Hepatocyte (in vitro differentiated cells): ENCODE measurements around the gene ITGA7. TPM values are rescaled to one million over a fixed set of nuclear protein-coding genes. Genes with fewer than 3 reads are reported as not detected.

ENCODE experiments used
- DNase-seq: peaks from one replicate; pipeline ENCODE4 v3.0.0-alpha.2; 2016; ENCODE audit warnings: low spot score
- H2AFZ ChIP-seq: fragments of 200-600 bp; sonication (generic); 2 replicates; pipeline ENCODE4 v1.6.0; 2016; ENCODE audit warnings: antibody characterized with exemption, mild to moderate bottlenecking
- H3K27ac ChIP-seq: fragments of 200-600 bp; sonication (generic); 2 replicates; pipeline ENCODE4 v1.5.1; 2016; ENCODE audit warnings: mild to moderate bottlenecking
- H3K27me3 ChIP-seq: fragments of 200-600 bp; sonication (generic); 2 replicates; pipeline ENCODE4 v1.6.1; 2016
- H3K36me3 ChIP-seq: fragments of 200-600 bp; sonication (generic); replicated peaks from 2 replicates; pipeline ENCODE4 v1.5.1; 2016; ENCODE audit warnings: low read depth; ENCODE audit not compliant: insufficient read depth
- H3K4me1 ChIP-seq: fragments of 200-600 bp; sonication (generic); 2 replicates; pipeline ENCODE4 v1.5.1; 2016; ENCODE audit warnings: mild to moderate bottlenecking, moderate library complexity; ENCODE audit not compliant: insufficient read depth
- H3K4me2 ChIP-seq: fragments of 200-600 bp; sonication (generic); 2 replicates; pipeline ENCODE4 v1.6.0; 2016
- H3K4me3 ChIP-seq: fragments of 200-600 bp; sonication (generic); 2 replicates; pipeline ENCODE4 v1.5.1; 2016; ENCODE audit warnings: mild to moderate bottlenecking
- H3K79me2 ChIP-seq: fragments of 200-600 bp; sonication (generic); 2 replicates; pipeline ENCODE4 v1.6.0; 2017; ENCODE audit warnings: mild to moderate bottlenecking
- H3K9me2 ChIP-seq: fragments of 200-600 bp; sonication (generic); replicated peaks from 2 replicates; pipeline ENCODE4 v1.6.0; 2017; ENCODE audit warnings: mild to moderate bottlenecking; ENCODE audit not compliant: insufficient read depth
- H3K9me3 ChIP-seq: fragments of 200-600 bp; sonication (generic); 2 replicates; pipeline ENCODE4 v1.5.1; 2016; ENCODE audit warnings: low read depth, mild to moderate bottlenecking
- H4K20me1 ChIP-seq: fragments of 200-600 bp; sonication (generic); 2 replicates; pipeline ENCODE4 v1.6.0; 2016; ENCODE audit warnings: mild to moderate bottlenecking; ENCODE audit not compliant: insufficient read depth, poor library complexity, severe bottlenecking
- EZH2 ChIP-seq: fragments of 200-600 bp; sonication (generic); IDR thresholded peaks from 2 replicates; pipeline ENCODE4 v1.6.1; 2016; ENCODE audit warnings: antibody characterized with exemption, mild to moderate bottlenecking, borderline replicate concordance
- EZH2phosphoT487 ChIP-seq: fragments of 200-600 bp; sonication (generic); IDR thresholded peaks from one replicate; pipeline ENCODE4 v1.6.1; 2018; ENCODE audit warnings: antibody characterized with exemption, mild to moderate bottlenecking, low read depth, moderate library complexity; ENCODE audit not compliant: unreplicated experiment, severe bottlenecking
- WGBS: methylation state at CpG from one replicate; pipeline ENCODE4 v1.1.6; 2016; ENCODE audit warnings: low lambda C conversion rate; ENCODE audit errors: missing lambda C conversion rate; 5-methylcytosine and 5-hydroxymethylcytosine counted together
- polyA plus RNA-seq: library from polyadenylated mRNA; unstranded; fragments of >200 nt; fragmentation: Nextera tagmentation; extraction: Ambion mirVana; gene quantifications from 2 replicates; pipeline ENCODE4 v1.2.1, GENCODE V29; 2016
- total RNA-seq: library from RNA; depleted of rRNA; stranded (reverse); fragments of >200 nt; gene quantifications from 2 replicates; pipeline ENCODE4 v1.2.3, GENCODE V29; 2014
- TF ChIP-seq, protein P1 (sequence below): fragments of 200-600 bp; sonication (generic); IDR thresholded peaks from 2 replicates; pipeline ENCODE4 v1.5.1; 2016; ENCODE audit warnings: antibody characterized with exemption, mild to moderate bottlenecking; ENCODE audit not compliant: poor library complexity

ITGA7 gene
- total and polyA plus RNA-seq, 2 experiments from 2014 or later, result 15.2 to 22.8 TPM

DNA sequence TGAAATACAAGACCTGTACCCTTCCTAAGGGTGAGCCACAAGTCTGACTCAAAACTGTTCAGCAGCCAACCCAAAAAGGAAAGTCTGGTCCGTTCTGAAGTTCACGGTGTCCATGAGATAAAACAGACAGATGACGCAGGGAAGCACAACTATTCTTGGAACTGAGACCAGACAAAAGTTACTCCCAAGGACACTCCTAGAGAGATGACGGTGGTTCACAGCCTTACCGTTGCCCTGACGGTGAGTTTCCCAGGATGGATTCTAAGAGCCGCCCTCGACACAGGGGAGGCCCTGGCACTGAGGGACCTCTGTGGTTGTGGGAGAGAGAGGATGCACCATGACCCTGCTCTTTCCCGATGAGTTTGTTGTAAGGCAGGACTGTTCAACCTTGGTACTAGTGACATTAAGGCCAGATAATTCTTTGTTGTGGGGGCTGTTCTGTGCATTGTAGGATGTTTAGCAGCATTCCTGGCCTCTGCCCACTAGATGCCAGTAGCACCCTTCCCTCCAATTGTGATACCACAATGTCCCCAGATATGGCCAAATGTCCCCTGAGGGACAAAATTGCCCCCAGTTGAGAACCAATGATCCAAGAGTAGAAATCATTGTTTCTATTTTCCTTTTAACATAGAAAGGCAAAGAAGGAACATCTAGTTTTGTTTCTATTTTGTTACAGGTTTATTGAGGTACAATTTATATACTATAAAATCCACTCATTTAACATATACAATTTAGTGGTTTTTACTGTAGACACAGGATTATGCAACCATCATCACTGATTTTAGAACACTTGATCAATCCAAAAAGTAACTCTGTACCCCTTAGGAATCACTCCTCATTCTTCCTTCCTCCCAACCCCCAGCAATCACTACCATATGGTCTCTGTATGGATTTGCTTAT is 48.0 kb downstream of the ITGA7 start:
- 73% methylated on average over 9 of the region's 9 CpGs for WGBS
- peaks cover 4% of the 10 kb centered on the region for H3K4me1 ChIP-seq
- no peak overlapping the region for H3K4me3 ChIP-seq
- H3K4me2 ChIP-seq, result no peak overlapping the region
- TF ChIP-seq, protein P1, sequence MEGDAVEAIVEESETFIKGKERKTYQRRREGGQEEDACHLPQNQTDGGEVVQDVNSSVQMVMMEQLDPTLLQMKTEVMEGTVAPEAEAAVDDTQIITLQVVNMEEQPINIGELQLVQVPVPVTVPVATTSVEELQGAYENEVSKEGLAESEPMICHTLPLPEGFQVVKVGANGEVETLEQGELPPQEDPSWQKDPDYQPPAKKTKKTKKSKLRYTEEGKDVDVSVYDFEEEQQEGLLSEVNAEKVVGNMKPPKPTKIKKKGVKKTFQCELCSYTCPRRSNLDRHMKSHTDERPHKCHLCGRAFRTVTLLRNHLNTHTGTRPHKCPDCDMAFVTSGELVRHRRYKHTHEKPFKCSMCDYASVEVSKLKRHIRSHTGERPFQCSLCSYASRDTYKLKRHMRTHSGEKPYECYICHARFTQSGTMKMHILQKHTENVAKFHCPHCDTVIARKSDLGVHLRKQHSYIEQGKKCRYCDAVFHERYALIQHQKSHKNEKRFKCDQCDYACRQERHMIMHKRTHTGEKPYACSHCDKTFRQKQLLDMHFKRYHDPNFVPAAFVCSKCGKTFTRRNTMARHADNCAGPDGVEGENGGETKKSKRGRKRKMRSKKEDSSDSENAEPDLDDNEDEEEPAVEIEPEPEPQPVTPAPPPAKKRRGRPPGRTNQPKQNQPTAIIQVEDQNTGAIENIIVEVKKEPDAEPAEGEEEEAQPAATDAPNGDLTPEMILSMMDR, result peak; percentile 21
- TF ChIP-seq EZH2phosphoT487 (no peak), EZH2 (no peak)
- no peaks in the 10 kb centered on the region for H3K9me3 ChIP-seq
- no peaks in the 10 kb centered on the region for H3K9me2 ChIP-seq
- no peaks in the 10 kb centered on the region for H3K27me3 ChIP-seq
- no peaks in the 10 kb centered on the region for H3K79me2 ChIP-seq
- no peaks in the 10 kb centered on the region for H4K20me1 ChIP-seq
- no peak for DNase-seq
- H3K27ac ChIP-seq, result peak overlapping the region; percentile 81
- no peak overlapping the region for H2AFZ ChIP-seq
- no peaks in the 10 kb centered on the region for H3K36me3 ChIP-seq

DNA sequence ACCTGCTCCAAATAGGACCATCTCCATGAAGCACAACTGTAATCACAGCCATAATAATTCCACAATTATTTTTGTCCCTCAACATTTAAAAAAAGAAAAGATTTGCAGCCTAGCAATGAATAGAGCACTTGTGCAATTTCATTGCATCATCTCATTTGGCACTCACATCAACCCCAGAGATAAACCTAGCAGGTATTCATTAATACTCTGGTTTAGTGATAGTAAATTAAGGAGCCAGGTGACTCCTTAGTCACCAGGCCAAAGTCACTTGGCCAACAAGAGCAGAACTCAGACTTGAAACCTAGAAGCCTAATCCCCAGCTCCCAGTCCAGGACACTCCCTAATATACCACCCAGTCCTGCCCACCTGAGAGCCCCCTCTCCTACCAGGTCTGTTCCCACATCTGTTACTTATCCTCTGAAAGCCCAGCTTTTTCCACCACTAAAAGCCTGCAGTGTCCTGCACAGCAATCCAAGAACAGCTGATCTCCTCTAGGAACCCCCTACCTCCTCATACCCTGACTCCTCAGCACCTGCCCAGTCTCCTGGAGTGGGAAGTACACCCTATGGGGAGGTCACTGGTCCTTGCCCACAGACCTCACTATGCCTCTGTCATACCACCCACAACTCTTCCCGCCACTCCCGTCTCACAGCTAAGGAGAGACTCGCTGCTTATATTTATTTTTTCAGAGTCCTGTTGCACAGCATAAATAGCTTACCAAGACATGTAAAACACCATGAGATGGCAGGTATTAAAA is 48.9 kb downstream of the ITGA7 start:
- DNase-seq, result peak; percentile 23
- Histone ChIP-seq H2AFZ (no peak overlapping the region), H3K4me3 (no peak overlapping the region), H4K20me1 (no peaks in the 10 kb centered on the region), H3K9me3 (no peaks in the 10 kb centered on the region), H3K27ac (peak overlapping the region; percentile 81), H3K27me3 (no peaks in the 10 kb centered on the region), H3K79me2 (no peaks in the 10 kb centered on the region), H3K36me3 (no peaks in the 10 kb centered on the region), H3K4me1 (peaks cover 4% of the 10 kb centered on the region), H3K9me2 (no peaks in the 10 kb centered on the region), H3K4me2 (no peak overlapping the region)
- 88% methylated on average over 3 of the region's 3 CpGs for WGBS
- TF ChIP-seq EZH2phosphoT487 (no peak), EZH2 (no peak)
- TF ChIP-seq, protein P1, result no peak

DNA sequence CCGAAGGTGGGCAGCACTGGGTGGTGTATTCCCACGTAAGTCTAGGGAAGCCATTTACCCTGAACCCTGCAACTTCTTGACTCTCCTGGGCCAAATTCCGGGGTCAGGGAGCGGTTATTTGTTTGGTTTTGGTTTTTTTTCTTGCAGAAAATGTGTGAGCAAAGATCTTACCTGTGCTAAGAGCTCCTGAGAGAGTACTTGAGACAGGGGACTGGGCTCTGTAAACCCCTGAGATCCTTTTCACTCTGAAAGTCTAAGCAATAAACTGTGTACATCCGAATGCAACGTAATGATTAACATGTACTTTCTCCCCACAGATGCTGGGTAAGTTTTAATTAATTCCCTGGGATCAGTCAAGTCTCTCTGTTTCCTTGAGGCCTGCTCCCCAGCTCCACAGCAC is 49.5 kb downstream of the ITGA7 start:
- TF ChIP-seq EZH2 (no peak), EZH2phosphoT487 (no peak)
- TF ChIP-seq, protein P1, result no peak
- no peaks in the 10 kb centered on the region for H3K36me3 ChIP-seq
- H3K4me2 ChIP-seq, result no peak overlapping the region
- H3K27ac ChIP-seq, result peak overlapping the region; percentile 67
- H3K4me1 ChIP-seq, result peaks cover 4% of the 10 kb centered on the region
- no peaks in the 10 kb centered on the region for H3K79me2 ChIP-seq
- H3K9me3 ChIP-seq, result no peaks in the 10 kb centered on the region
- H3K9me2 ChIP-seq, result no peaks in the 10 kb centered on the region
- H3K4me3 ChIP-seq, result no peak overlapping the region
- H3K27me3 ChIP-seq, result no peaks in the 10 kb centered on the region
- no peak overlapping the region for H2AFZ ChIP-seq
- H4K20me1 ChIP-seq, result no peaks in the 10 kb centered on the region
- WGBS, result 62% methylated on average over 6 of the region's 6 CpGs
- no peak for DNase-seq
